H1 (cell line): Measurements from ENCODE around the gene MSL1. TPM values are rescaled to one million over a fixed set of nuclear protein-coding genes. Genes with fewer than 3 reads are reported as not detected.

Experiments
- CTCF ChIA-PET: fragments of 300-600 bp; sonication (Branson Sonifier 250); formaldehyde crosslinking; loops from one replicate; lab custom pipeline; 2021; ENCODE audit not compliant: partially characterized antibody; lab: Charles Lee
- POLR2A ChIA-PET: fragments of 300-600 bp; sonication (Branson Sonifier 250); formaldehyde crosslinking; loops from one replicate; lab custom pipeline; 2021; ENCODE audit warnings: inconsistent platforms; ENCODE audit not compliant: partially characterized antibody; lab: Charles Lee
- DNase-seq, 2 experiments: peaks; one replicate each; pipeline versions ENCODE4 v3.0.0 to v3.0.0-alpha.2; 2010 to 2022; ENCODE audit warnings: low spot score in 2 of 2, low read depth in 1 of 2, mixed read lengths in 1 of 2
- FAIRE-seq: peaks from 2 replicates; lab custom pipeline; 2011; peaks lifted over from hg19 to GRCh38; lab: Jason Lieb, UNC
- H2AFZ ChIP-seq: 2 replicates; pipeline ENCODE4 v1.8.1; 2012; ENCODE audit warnings: low read length, inconsistent platforms
- H2AK5ac ChIP-seq: 2 replicates; pipeline ENCODE4 v1.6.1; 2013; ENCODE audit warnings: low read depth, low read length
- H2BK120ac ChIP-seq: replicated peaks from 2 replicates; pipeline ENCODE3; 2013; ENCODE audit warnings: low read depth, low read length, inconsistent platforms
- H2BK12ac ChIP-seq: 2 replicates; pipeline ENCODE4 v1.6.1; 2013; ENCODE audit warnings: low read depth, low read length
- H2BK15ac ChIP-seq: 2 replicates; pipeline ENCODE4 v1.6.1; 2013; ENCODE audit warnings: low read length
- H2BK20ac ChIP-seq: 2 replicates; pipeline ENCODE4 v1.6.1; 2013; ENCODE audit warnings: low read length
- H2BK5ac ChIP-seq: 2 replicates; pipeline ENCODE4 v1.6.1; 2013; ENCODE audit warnings: low read depth, low read length
- H3K14ac ChIP-seq: 2 replicates; pipeline ENCODE4 v1.6.1; 2013; ENCODE audit warnings: inconsistent platforms; ENCODE audit not compliant: insufficient read length
- H3K18ac ChIP-seq: 2 replicates; pipeline ENCODE4 v1.6.1; 2013; ENCODE audit warnings: low read length; ENCODE audit errors: extremely low read depth
- H3K23ac ChIP-seq: 2 replicates; pipeline ENCODE4 v1.6.1; 2013; ENCODE audit warnings: inconsistent platforms; ENCODE audit not compliant: insufficient read length
- H3K23me2 ChIP-seq: 2 replicates; pipeline ENCODE4 v1.6.1; 2013; ENCODE audit warnings: low read depth, low read length
- H3K27ac ChIP-seq: 2 replicates; pipeline ENCODE4 v1.6.1; 2011; ENCODE audit warnings: low read depth, low read length, inconsistent platforms
- H3K27me3 ChIP-seq, 4 experiments: replicated peaks in 1 of 4; 1 replicate in 1 of 4; 2 replicates in 3 of 4; pipeline versions ENCODE4 v1.6.1 to v1.8.1; 2011 to 2013; ENCODE audit warnings: low read length in 3 of 4, mild to moderate bottlenecking in 3 of 4, inconsistent platforms in 2 of 4, mixed read lengths in 2 of 4, moderate library complexity in 1 of 4; ENCODE audit not compliant: control insufficient read depth in 3 of 4, insufficient read depth in 3 of 4; ENCODE audit errors: extremely low read depth in 1 of 4
- H3K36me3 ChIP-seq, 4 experiments: 2 replicates each; pipeline versions ENCODE4 v1.6.1 to v1.8.1; 2011 to 2013; ENCODE audit warnings: mild to moderate bottlenecking in 4 of 4, low read length in 3 of 4, moderate library complexity in 2 of 4, control low read depth in 1 of 4, inconsistent platforms in 1 of 4; ENCODE audit not compliant: insufficient read depth in 4 of 4, control insufficient read depth in 2 of 4
- H3K4ac ChIP-seq: replicated peaks from 2 replicates; pipeline ENCODE3; 2013; ENCODE audit warnings: low read length, low read depth, mixed read lengths, inconsistent platforms; ENCODE audit not compliant: insufficient read length
- H3K4me1 ChIP-seq, 4 experiments: replicated peaks in 1 of 4; 1 replicate in 1 of 4; 2 replicates in 3 of 4; pipeline versions ENCODE4 v1.6.1 to v1.8.1; 2011 to 2013; ENCODE audit warnings: low read length in 3 of 4, inconsistent platforms in 2 of 4, mixed read lengths in 1 of 4; ENCODE audit not compliant: insufficient read depth in 4 of 4, control insufficient read depth in 3 of 4
- H3K4me2 ChIP-seq, 2 experiments: 2 replicates each; pipeline versions ENCODE4 v1.6.1 to v1.8.1; 2011 to 2013; ENCODE audit warnings: low read depth in 2 of 2, low read length in 2 of 2, control low read depth in 1 of 2, inconsistent platforms in 1 of 2, mild to moderate bottlenecking in 1 of 2; ENCODE audit not compliant: insufficient read depth in 1 of 2
- H3K4me3 ChIP-seq, 4 experiments: fragments of 200-600, 300-600 bp in 1 of 4; sonication (generic), shearing (Covaris generic), sonication (Bioruptor Twin) in 1 of 4; 2 replicates each; pipeline versions ENCODE4 v1.5.1 to v1.8.1; 2011 to 2016; ENCODE audit warnings: low read length in 4 of 4, low read depth in 3 of 4, control low read depth in 2 of 4, inconsistent platforms in 2 of 4, mild to moderate bottlenecking in 2 of 4, mixed read lengths in 1 of 4, moderate library complexity in 1 of 4; ENCODE audit not compliant: insufficient read depth in 2 of 4; ENCODE audit errors: extremely low read depth in 1 of 4
- H3K56ac ChIP-seq: replicated peaks from 2 replicates; pipeline ENCODE3; 2013; ENCODE audit warnings: low read depth, mild to moderate bottlenecking, mixed read lengths, low read length, inconsistent platforms; ENCODE audit not compliant: insufficient read length
- H3K79me1 ChIP-seq: 2 replicates; pipeline ENCODE4 v1.6.1; 2013; ENCODE audit warnings: low read depth, low read length, control low read depth
- H3K79me2 ChIP-seq, 2 experiments: 2 replicates each; pipeline versions ENCODE4 v1.6.1 to v1.8.1; 2012 to 2013; ENCODE audit warnings: low read length in 2 of 2, mild to moderate bottlenecking in 2 of 2, inconsistent platforms in 1 of 2; ENCODE audit not compliant: insufficient read depth in 2 of 2, control insufficient read depth in 1 of 2
- H3K9ac ChIP-seq, 4 experiments: replicated peaks in 1 of 4; 1 replicate in 1 of 4; 2 replicates in 3 of 4; pipeline versions ENCODE4 v1.6.1 to v1.8.1; 2011 to 2013; ENCODE audit warnings: low read depth in 3 of 4, low read length in 3 of 4, control low read depth in 2 of 4, mild to moderate bottlenecking in 2 of 4, moderate library complexity in 2 of 4, inconsistent platforms in 1 of 4; ENCODE audit errors: extremely low read depth in 1 of 4
- H3K9me3 ChIP-seq, 2 experiments: 2 replicates each; pipeline versions ENCODE4 v1.6.1 to v1.8.1; 2012 to 2013; ENCODE audit warnings: mild to moderate bottlenecking in 2 of 2, moderate library complexity in 2 of 2, control low read depth in 1 of 2, inconsistent platforms in 1 of 2, low read depth in 1 of 2, low read length in 1 of 2, mixed read lengths in 1 of 2; ENCODE audit not compliant: insufficient read depth in 2 of 2
- H4K20me1 ChIP-seq, 2 experiments: replicated peaks in 1 of 2; 2 replicates each; pipeline versions ENCODE3 to v1.8.1; 2011 to 2013; ENCODE audit warnings: inconsistent platforms in 2 of 2, low read length in 2 of 2, mild to moderate bottlenecking in 1 of 2; ENCODE audit not compliant: insufficient read depth in 2 of 2, control insufficient read depth in 1 of 2
- H4K5ac ChIP-seq: 2 replicates; pipeline ENCODE4 v1.6.1; 2013; ENCODE audit warnings: low read length, low read depth, mixed read lengths, inconsistent platforms; ENCODE audit not compliant: insufficient read length
- H4K8ac ChIP-seq: 2 replicates; pipeline ENCODE4 v1.8.0; 2013; ENCODE audit warnings: mild to moderate bottlenecking, moderate library complexity, low read length, inconsistent platforms; ENCODE audit not compliant: insufficient read depth; ENCODE audit errors: extremely low read depth
- H4K91ac ChIP-seq: replicated peaks from 2 replicates; pipeline ENCODE3; 2013; ENCODE audit warnings: low read length, mixed read lengths, inconsistent platforms; ENCODE audit not compliant: insufficient read length
- GTF2F1 ChIP-seq: IDR thresholded peaks from 2 replicates; pipeline ENCODE4 v1.6.1; 2012; ENCODE audit warnings: low read depth, low read length, improper control_type of control experiment, borderline replicate concordance
- PHF8 ChIP-seq: fragments of 200-600 bp; sonication (generic); conservative IDR thresholded peaks from 2 replicates; pipeline ENCODE4 v1.7.1; 2012; ENCODE audit warnings: low read depth, mild to moderate bottlenecking, inconsistent platforms, low read length, moderate library complexity
- POLR2A ChIP-seq, 2 experiments: IDR thresholded peaks; 1 replicate in 1 of 2; 2 replicates in 1 of 2; pipeline ENCODE4 v1.6.1; 2011; ENCODE audit warnings: low read depth in 2 of 2, low read length in 2 of 2, mild to moderate bottlenecking in 2 of 2; ENCODE audit errors: control extremely low read depth in 1 of 2
- POU5F1 ChIP-seq: IDR thresholded peaks from 2 replicates; pipeline ENCODE4 v1.6.1; 2011; ENCODE audit warnings: low read depth, mild to moderate bottlenecking, low read length, moderate library complexity
- RAD21 ChIP-seq, 2 experiments: IDR thresholded peaks in 1 of 2; conservative IDR thresholded peaks in 1 of 2; 2 replicates each; pipeline ENCODE4 v1.6.1; 2011; ENCODE audit warnings: low read depth in 2 of 2, low read length in 2 of 2, improper control_type of control experiment in 1 of 2, inconsistent platforms in 1 of 2, mild to moderate bottlenecking in 1 of 2, moderate library complexity in 1 of 2
- RNF2 ChIP-seq: fragments of 200-900, 300-1000 bp; sonication (generic); IDR thresholded peaks from 2 replicates; pipeline ENCODE4 v1.7.1; 2016; ENCODE audit warnings: borderline replicate concordance, low read depth, mild to moderate bottlenecking, antibody characterized with exemption, low read length; ENCODE audit not compliant: poor library complexity, severe bottlenecking; ENCODE audit errors: missing control alignments
- RXRA ChIP-seq: IDR thresholded peaks from 2 replicates; pipeline ENCODE4 v1.6.1; 2011; ENCODE audit warnings: low read depth, mild to moderate bottlenecking, low read length, moderate library complexity; ENCODE audit not compliant: insufficient read depth
- SIN3A ChIP-seq, 2 experiments: IDR thresholded peaks in 1 of 2; conservative IDR thresholded peaks in 1 of 2; 2 replicates each; pipeline ENCODE4 v1.6.1; 2011 to 2012; ENCODE audit warnings: low read length in 2 of 2, improper control_type of control experiment in 1 of 2, low read depth in 1 of 2, mild to moderate bottlenecking in 1 of 2
- SP1 ChIP-seq: IDR thresholded peaks from 2 replicates; pipeline ENCODE4 v1.6.1; 2011; ENCODE audit warnings: low read depth, low read length
- SP4 ChIP-seq: IDR thresholded peaks from 2 replicates; pipeline ENCODE4 v1.6.1; 2012; ENCODE audit warnings: low read length, inconsistent platforms
- TBP ChIP-seq: IDR thresholded peaks from 2 replicates; pipeline ENCODE4 v1.6.1; 2011; ENCODE audit warnings: low read depth, low read length, improper control_type of control experiment
- ZNF274 ChIP-seq: IDR thresholded peaks from 2 replicates; pipeline ENCODE4 v1.7.0; 2012; ENCODE audit warnings: low read length, borderline replicate concordance; ENCODE audit errors: extremely low read depth
- WGBS, 2 experiments: shearing (Covaris generic) in 1 of 2; methylation state at CpG; one replicate each; pipeline versions ENCODE4 v1.1.6 to v1.1.7; 2013 to 2015; ENCODE audit warnings: low lambda C conversion rate in 2 of 2, mixed read lengths in 2 of 2, inconsistent platforms in 1 of 2, low coverage in 1 of 2, missing lambda C conversion rate in 1 of 2; ENCODE audit not compliant: insufficient replicate concordance in 2 of 2, insufficient coverage in 1 of 2, insufficient read length in 1 of 2; ENCODE audit errors: extremely low coverage in 1 of 2, missing lambda C conversion rate in 1 of 2; 5-methylcytosine and 5-hydroxymethylcytosine counted together
- polyA plus RNA-seq, 7 experiments: library from polyadenylated mRNA; depleted of rRNA in 3 of 7; stranded (reverse) in 5 of 7; unstranded in 2 of 7; fragments of >200 nt in 5 of 7; fragments of 200-250 nt in 2 of 7; gene quantifications; 1 replicate in 5 of 7; 2 replicates in 1 of 7; 4 replicates in 1 of 7; pipeline versions ENCODE4 v1.2.1 to v1.2.3, GENCODE V29; 2011 to 2013; ENCODE audit warnings: missing spikeins in 2 of 7, mixed read lengths in 2 of 7
- total RNA-seq: library from RNA; stranded (reverse); fragmentation: NEBNext Ultra II Directional; extraction: Animal tissue kit (Norgen Biotek cat#: 25700); gene quantifications from 2 replicates; pipeline ENCODE4 v1.2.1, GENCODE V29; 2021
- TF ChIP-seq, protein P1 (sequence below): IDR thresholded peaks from 2 replicates; pipeline ENCODE4 v1.6.1; 2011; ENCODE audit warnings: low read depth, mild to moderate bottlenecking, low read length; ENCODE audit not compliant: insufficient read depth

Gene MSL1
- total and polyA plus RNA-seq, 2 of the 8 experiments (the other 6 are each of a cell fraction or from before 2014, with no cell fraction given): 24.1 to 66.5 TPM

DNA sequence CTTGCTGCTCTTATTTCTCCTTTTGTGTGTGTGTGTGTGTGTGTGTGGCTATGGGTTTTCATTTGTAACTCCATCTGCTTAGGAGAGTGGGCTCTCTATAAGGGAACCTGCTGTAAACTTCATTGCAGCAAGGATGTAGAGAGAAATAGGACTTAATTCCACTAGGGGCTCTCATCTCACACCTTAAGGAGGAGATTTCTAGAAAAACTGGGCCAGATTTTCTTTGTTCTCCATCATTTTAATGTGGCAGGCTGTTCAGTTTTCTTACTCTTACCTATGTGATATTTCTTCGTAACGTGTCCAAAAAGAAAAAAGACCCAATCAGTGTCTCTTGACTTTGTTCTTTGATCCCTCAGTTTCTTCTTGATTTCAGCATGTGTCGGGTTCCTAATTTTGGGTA lies 14.0 kb downstream of the MSL1 start:
- CTCF ChIA-PET: interaction anchor here (1.3 to 14.0 kb wide), 4 partner anchors 12 to 50 kb away, joined by 3 to 135 read pairs (median 8); no protein-coding TSS in a partner anchor
- H3K27me3 ChIP-seq: no peaks in the 10 kb centered on the region
- no peak overlapping the region for H3K4me3 ChIP-seq
- H3K79me2 ChIP-seq: peaks cover 0 to 8% of the 10 kb centered on the region in 2 experiments; a peak in 2 of 4 replicates
- H3K9ac ChIP-seq: no peak overlapping the region
- H2BK20ac ChIP-seq: no peak overlapping the region
- H2AFZ ChIP-seq: no peak overlapping the region
- no peak overlapping the region for H2BK15ac ChIP-seq
- no peaks in the 10 kb centered on the region for H4K20me1 ChIP-seq
- no peak overlapping the region for H3K4me2 ChIP-seq
- no peak overlapping the region for H2BK12ac ChIP-seq
- no peak overlapping the region for H3K14ac ChIP-seq
- H3K23ac ChIP-seq: no peak overlapping the region
- no peak overlapping the region for H4K5ac ChIP-seq
- POLR2A ChIA-PET: interaction anchor here (1.0 to 5.9 kb wide), 3 partner anchors 16 to 58 kb away, joined by 4 to 90 read pairs (median 4); no protein-coding TSS in a partner anchor
- H4K91ac ChIP-seq: no peak overlapping the region
- no peaks in the 10 kb centered on the region for H3K9me3 ChIP-seq
- no peak overlapping the region for H3K4ac ChIP-seq
- H3K79me1 ChIP-seq: 0 out of 2 replicates have a peak, but pooled peaks cover 2% of the 10 kb centered on the region
- no peak overlapping the region for H2BK5ac ChIP-seq
- no peak for DNase-seq
- FAIRE-seq: no peak
- no peak overlapping the region for H3K56ac ChIP-seq
- no peak overlapping the region for H3K27ac ChIP-seq
- no peaks in the 10 kb centered on the region for H3K4me1 ChIP-seq
- WGBS, 2 experiments: 93% methylated on average over 3 of the region's 3 CpGs; no CpG with 5 or more reads in 1 of the 2 experiments
- H4K8ac ChIP-seq: no peak overlapping the region
- H2AK5ac ChIP-seq: no peak overlapping the region
- H2BK120ac ChIP-seq: no peak overlapping the region
- no peak overlapping the region for H3K18ac ChIP-seq
- peaks cover 5% of the 10 kb centered on the region for H3K23me2 ChIP-seq
- H3K36me3 ChIP-seq: peaks cover 24 to 58% (median 46%) of the 10 kb centered on the region in 4 experiments
- TF ChIP-seq RAD21 (IDR thresholded peaks at IDR 0.05 in 1 of 2, conservative IDR thresholded peaks at IDR 0.05 in 1 of 2; ENCODE audit: low read depth in 2 of 2, low read length in 2 of 2) (no peak), PHF8 (no peak), SP1 (no peak), POU5F1 (no peak), SP4 (no peak), TBP (no peak), RXRA (no peak), ZNF274 (no peak), POLR2A (IDR thresholded peaks at IDR 0.05; ENCODE audit: control extremely low read depth in 1 of 2, low read depth in 2 of 2, low read length in 2 of 2) (no peak), GTF2F1 (no peak), SIN3A (conservative IDR thresholded peaks at IDR 0.05 in 1 of 2, IDR thresholded peaks at IDR 0.05 in 1 of 2; ENCODE audit: low read depth in 1 of 2, low read length in 2 of 2) (no peak), RNF2 (no peak)
- TF ChIP-seq, protein P1, sequence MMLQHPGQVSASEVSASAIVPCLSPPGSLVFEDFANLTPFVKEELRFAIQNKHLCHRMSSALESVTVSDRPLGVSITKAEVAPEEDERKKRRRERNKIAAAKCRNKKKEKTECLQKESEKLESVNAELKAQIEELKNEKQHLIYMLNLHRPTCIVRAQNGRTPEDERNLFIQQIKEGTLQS: no peak
